ENCODE measurements around the gene CTNNA3. TPM values are rescaled to one million over a fixed set of nuclear protein-coding genes. Genes with fewer than 3 reads are reported as not detected.

The CTNNA3 gene
- total RNA-seq, 2 donors from 2014 or later = 4.8 to 5.3 TPM

DNA sequence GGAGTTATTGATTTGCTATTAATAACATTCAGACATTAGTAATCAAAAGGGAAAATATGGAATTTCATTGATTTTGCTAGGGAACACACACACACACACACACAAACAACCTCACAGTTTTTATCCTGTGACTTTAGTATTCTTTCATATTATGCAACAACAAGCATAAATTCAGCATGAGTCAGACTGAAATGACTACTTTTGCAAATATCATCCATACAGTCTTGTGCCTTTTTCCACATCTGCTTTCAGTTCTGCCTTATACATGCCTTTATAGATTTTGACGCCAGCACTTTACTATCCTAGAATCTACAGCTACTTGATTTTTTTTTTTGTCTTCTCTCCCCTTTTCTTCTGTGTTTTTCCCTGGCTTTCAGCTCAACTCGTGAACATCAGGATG, 1745.9 kb downstream of the CTNNA3 start:
- intact Hi-C loops (cut with DNase I) = loop anchor here in 1 of 2 donors (5.0 kb wide), 1 partner anchor 527 kb away; no protein-coding TSS in a partner anchor
- no peak for DNase-seq (ENCODE audit: low spot score)

DNA sequence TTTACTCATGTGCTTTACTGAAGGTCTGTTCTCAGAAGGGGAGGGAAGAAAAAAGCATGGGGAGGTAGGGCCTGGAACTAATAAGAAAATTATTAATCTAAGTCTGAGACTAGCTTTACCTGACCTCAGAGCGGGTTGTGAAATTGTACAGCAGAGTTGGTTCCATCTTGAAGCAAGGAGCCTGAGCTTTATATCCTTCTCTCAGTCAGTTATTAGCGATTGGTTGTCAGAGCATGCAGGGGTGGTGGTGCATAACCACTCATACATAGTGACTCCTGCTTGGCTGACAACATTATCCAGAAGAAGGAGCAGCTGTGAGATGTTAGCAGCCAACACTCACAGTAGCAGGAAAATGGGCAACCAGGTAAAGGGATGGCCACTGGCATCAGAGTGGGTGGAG, 1746.5 kb downstream of the CTNNA3 start:
- intact Hi-C loops (cut with DNase I) = loop anchor here in 1 of 2 donors (5.0 kb wide), 1 partner anchor 752 kb away; no protein-coding TSS in a partner anchor
- DNase-seq (ENCODE audit: low spot score) = no peak

DNA sequence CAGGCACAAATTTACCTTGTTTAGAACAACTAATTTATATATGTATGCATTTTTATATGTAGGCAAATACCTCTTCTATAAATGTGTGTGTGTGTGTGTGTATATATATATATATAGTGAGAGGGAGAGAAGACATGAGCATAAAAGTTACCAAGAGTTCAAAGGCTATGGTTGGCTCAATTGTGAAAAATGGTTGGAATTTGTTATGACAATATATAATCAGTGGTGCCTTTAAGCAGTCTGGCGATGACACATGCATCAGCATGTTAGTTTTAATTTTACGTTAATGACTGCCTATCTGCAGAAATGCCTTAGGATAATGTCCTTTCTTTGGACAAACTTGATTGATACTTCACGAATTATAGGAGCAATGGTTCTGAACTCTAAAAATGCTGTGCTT, 1750.9 kb downstream of the CTNNA3 start:
- DNase-seq (ENCODE audit: low spot score) = no peak
- intact Hi-C loops (cut with DNase I) = loop anchor here in 1 of 2 donors (5.0 kb wide), 1 partner anchor 748 kb away; no protein-coding TSS in a partner anchor

DNA sequence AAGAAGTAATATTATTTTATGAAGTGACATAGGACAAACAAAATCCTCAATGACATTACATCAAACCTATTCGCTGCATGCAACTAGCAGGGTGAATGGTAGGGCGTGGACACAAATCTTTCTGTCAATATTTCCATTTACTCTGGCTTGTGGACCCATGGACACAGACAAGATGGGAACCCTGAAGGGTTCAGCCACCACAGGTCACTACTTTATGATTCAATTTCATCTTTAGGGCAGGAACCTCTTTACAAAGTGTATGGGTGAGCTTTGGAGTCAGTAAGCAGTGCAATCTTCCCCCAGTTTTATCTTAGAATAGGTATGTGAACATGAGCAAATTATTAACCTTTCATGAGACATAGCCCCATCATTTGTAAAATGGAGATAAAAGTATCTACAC, 1752.5 kb downstream of the CTNNA3 start:
- no peak for DNase-seq (ENCODE audit: low spot score)
- intact Hi-C loops (cut with DNase I) = loop anchor here in 1 of 2 donors (5.0 kb wide), 1 partner anchor 1166 kb away; no protein-coding TSS in a partner anchor

DNA sequence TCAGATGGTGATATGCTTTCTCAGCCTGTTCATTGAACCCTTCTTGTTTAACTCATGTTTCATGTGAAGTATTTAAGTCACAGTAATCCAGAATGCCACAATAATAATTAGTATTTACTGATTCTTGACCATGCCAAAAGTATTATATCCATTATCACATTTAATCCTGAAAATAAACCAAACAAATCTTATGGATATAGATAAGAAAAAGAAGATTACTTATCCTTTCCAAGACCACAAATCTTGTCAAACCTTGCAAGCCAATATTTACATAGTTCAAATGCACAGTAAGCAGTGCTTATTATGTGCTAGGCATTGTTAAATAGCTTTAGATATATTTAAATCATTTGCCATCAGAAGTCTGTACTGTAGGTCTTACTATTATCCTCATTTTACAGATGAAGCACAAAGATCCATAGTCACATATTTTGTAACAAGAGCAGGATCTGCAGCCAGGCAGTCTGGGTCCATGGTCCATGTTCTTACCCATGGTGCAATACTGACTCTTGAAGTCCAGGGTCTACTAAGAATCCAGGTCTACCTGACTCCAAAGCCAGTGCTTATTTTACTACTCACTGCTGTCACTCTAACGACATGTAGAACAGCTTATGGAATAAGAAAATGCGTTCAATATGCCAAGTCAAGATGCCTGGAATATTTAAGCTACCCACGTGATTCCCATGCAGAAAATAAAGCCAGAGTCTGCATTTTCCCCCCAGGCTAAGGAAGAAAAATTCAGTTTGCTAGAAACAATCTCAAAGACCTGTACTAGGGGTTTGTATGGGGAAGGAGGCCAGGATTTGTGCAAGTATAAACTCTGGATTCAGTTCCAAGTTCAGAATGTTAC, 1755.0 kb downstream of the CTNNA3 start:
- intact Hi-C loops (cut with DNase I) = loop anchor here in 1 of 2 donors (5.0 kb wide), 1 partner anchor 1164 kb away; no protein-coding TSS in a partner anchor
- no peak for DNase-seq (ENCODE audit: low spot score)

DNA sequence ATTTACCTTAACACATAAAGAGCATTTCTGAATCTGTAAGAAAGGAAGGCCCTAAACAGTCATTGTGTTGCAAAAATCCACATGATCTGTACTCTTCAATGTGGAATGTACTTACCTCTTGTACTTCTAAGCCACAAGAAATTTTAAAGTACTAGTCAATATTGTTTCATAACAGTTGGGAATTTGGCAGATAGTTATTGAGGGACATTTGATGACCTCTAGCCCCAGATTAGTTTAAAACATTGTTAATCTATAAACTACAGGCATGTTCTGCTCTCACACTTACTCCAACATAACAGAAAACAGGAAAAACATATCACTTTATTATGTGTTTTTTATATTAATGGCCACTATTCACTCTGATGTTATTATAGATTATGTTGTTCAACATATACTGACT, 1755.9 kb downstream of the CTNNA3 start:
- no peak for DNase-seq (ENCODE audit: low spot score)
- intact Hi-C loops (cut with DNase I) = loop anchor here in 1 of 2 donors (5.0 kb wide), 1 partner anchor 1163 kb away; no protein-coding TSS in a partner anchor

DNA sequence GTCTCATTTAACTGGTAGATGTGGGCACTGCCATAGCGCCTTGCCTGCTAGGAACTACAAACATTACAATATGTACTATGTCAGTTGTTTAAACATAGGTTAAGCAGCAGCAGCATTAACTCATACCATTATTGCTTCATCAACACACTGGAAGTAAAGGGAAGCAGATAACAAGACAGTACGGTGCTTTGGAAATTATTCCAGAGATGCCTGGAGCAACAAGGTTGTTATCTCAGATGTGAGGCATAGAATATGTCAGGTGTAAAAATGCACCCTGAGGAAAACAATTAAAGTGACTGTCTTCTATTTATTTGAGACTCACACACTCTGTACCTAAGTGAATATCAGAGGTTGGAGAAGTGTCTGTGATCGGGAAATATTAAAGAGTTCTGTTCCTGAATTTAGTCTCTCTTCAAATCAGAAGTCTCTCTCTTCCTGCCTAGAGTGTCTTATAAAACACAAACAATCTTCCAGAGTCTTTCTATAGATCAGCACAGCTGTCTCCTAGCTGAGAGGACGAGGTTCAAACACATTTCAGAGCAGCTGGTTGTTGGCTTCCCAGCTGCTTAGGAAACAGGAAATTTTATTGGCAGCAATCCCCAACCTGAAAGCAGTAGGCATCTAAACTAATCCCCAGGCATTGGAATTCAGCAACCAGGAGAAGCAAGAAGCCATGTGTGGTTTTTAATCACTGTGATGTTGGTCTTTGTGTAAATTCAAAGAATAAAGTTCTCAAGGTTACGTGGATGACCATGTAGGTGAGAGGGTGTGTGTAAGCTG, 1764.5 kb downstream of the CTNNA3 start:
- intact Hi-C loops (cut with DNase I) = no loop called here
- DNase-seq (ENCODE audit: low spot score) = no peak

DNA sequence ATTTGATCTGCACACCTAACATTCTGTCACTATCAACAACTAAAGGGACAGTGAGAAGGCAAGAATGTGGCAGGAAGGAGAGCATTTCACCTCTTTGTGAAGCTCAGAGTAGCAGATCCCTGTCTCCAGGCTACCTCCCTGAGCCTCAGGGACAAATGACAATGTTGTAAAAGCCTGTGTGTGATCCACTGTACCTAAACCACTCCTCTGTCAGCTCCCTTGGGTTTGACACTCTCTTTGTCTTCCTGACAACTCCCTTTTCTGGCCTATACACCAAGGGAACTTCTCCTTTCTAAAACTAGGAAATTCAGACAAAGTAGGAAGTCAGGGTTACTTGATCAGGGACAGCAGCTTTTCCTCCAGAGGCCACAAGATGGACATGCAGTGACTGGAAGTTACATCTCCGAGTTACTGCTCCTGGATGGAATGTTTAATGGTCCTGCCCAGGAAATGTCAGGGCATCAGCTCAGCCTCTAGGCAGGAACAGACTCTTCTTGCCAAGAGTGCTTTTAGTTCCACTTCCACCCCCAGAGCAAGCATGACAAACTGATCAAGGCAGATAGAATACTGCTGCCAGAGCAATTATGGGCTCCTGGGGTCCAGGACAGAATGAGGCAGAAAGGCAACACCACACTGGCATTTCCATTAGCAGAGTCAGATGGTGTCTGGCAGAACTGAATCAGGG, 1784.7 kb downstream of the CTNNA3 start:
- intact Hi-C loops (cut with DNase I) = no loop called here
- no peak for DNase-seq (ENCODE audit: low spot score)

DNA sequence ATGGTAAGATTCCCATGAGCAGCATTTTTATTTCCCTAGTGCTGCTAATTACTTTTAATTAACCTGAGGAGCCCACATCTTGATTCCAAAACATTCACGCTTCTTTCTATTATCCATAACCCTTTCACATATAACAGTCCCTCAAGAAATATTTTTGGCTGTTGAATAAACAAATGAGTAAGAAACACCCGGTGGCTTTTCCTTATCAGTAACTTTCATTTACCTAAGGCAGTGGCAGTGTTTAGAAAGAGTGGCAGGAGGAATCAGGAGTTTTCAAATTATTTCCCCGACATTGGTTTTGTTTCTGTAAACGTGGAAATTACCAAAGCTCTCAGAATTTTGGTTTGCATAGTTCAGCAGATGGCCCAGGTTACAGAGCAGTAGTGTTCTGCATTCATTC, 1785.8 kb downstream of the CTNNA3 start:
- intact Hi-C loops (cut with DNase I) = no loop called here
- DNase-seq (ENCODE audit: low spot score) = no peak

DNA sequence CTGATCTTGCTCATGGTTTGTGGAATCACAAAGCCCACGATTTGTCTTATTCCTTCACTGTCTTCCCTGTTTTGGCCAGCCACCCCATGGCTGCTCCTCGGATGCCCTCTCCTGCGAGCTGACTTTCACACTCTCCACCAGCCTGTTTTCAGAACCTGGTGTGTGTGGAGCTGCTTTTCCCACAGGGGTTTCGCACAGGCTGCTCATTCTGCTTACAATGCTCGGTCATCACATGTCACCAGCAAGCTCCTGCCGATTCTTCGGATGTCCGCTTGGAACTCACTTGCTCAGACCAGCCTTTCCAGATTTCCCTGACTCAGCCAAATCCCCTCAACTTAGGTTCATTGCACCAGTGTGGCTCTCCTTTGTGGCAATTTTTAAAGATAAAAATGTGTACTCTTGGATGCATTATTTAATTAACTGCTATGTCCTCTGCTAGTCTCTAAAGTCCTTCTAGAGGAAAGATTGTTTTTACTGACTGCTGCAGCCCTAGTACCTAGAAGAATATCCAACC, 1788.7 kb downstream of the CTNNA3 start:
- DNase-seq (ENCODE audit: low spot score) = no peak
- intact Hi-C loops (cut with DNase I) = no loop called here

DNA sequence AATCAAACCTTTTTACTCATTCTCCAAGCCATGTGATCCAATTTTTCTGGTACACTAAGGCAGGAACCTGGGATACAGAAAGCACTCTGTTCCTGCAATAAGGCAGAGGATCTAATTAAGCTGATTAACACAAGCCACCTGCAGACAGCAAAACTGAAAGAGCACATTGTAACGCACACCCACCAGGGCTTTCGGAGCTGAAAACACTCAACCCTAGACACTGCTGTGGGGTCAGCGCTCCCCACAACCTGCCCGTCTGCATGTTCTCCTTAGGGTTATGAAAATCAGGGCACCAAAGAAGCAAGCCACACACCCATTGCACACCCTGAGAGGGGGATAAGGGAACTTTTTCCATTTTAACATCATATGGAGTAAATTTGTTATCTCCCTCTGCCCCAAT, 1792.4 kb downstream of the CTNNA3 start:
- no peak for DNase-seq (ENCODE audit: low spot score)
- intact Hi-C loops (cut with DNase I) = loop anchor here in 1 of 2 donors (5.0 kb wide), 1 partner anchor 1431 kb away; no protein-coding TSS in a partner anchor

DNA sequence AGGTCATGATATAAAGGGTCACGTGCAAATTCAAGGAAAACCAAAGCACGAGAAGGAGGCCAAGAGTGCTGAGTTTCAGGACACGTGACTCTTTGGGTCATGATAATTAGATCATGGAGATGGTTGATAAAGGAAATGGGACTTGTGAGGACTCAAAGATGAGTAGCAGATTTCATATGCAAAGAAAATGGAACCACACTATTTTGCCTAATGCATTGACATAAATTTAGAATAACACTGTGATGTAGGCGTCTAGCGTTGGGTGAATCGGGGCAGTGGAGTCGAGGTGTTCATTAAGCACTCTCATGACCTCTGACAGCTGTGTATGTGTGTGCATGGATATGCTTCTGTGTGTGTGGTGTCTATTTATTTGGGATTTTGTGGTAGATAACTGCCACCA, 1795.7 kb downstream of the CTNNA3 start:
- intact Hi-C loops (cut with DNase I) = loop anchor here in 1 of 2 donors (5.0 kb wide), 1 partner anchor 1428 kb away; no protein-coding TSS in a partner anchor
- DNase-seq (ENCODE audit: low spot score) = no peak

DNA sequence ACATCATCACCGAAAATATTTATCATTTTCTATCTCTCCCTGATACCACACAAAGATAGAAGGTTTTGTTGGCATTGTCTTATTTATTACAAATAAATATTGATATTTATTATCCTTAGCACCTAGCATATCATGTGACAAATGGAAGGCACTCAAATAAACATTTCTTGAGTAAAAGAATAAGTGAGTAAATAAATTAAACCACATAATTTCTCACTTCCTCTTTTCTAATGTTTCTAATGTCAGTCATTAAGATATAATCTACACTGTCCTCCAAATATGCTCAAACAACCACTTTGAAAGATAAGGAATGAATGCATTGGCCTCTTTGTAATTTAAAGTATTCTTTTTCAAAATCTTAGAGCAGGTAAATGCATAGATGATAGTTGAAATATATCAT, 1797.9 kb downstream of the CTNNA3 start:
- no peak for DNase-seq (ENCODE audit: low spot score)
- intact Hi-C loops (cut with DNase I) = no loop called here

DNA sequence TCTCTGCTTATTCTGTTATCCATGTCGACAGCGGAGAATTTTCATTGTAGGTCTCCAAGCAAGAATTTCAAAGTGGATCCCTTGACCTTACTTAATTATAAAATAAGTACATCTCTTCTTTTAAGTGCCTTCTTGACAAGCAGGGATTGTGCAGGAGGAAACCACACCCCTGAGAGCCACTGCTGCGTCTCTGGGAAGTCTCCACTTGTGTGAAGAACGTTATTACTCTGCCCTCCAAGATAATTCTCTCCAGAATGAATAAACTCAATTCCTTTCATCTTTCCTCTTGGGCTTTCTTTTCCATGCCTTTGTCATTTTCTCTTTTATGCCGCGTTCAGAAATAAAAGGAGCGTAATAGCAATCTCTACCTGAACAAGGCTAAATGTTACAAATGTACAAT, 1801.0 kb downstream of the CTNNA3 start:
- intact Hi-C loops (cut with DNase I) = no loop called here
- DNase-seq (ENCODE audit: low spot score) = no peak

DNA sequence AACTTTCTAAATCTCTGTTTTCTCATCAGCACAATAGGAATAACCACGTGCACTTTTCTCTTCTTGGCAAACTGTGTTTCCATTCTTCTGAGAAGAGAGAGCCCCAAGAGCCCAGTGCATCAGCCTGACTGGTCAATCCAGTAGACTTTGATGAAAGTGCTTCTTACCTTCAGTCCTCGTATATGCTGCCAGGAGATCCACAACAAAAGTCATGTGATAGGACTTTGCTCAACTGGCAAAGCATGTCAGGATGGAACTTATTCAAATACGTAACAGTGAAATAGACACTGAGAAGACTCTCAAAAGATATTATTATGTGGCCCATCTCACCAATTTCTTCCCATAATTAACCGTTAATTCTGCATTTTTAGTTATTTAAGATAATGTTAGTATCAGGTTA, 1801.6 kb downstream of the CTNNA3 start:
- DNase-seq (ENCODE audit: low spot score) = no peak
- intact Hi-C loops (cut with DNase I) = no loop called here

DNA sequence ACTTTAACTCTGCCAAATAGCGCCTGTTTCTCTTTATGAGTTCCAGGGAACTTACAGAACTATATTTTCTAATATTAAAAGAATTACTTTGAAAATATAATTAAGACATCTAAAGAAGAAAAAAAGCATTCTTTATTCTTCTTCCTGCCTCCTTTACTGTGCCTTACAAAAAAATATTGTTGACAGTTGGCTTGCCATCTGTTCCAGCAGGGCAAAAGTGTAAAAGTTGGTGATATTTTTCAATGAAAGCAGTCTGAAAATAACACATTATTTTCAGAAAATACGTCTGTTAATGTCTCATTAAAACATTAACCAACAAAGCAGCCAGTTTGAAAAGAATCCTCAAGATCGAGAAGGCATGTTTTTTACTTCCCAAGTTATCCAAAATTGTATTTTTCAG, 1802.3 kb downstream of the CTNNA3 start:
- intact Hi-C loops (cut with DNase I) = no loop called here
- DNase-seq (ENCODE audit: low spot score) = no peak

DNA sequence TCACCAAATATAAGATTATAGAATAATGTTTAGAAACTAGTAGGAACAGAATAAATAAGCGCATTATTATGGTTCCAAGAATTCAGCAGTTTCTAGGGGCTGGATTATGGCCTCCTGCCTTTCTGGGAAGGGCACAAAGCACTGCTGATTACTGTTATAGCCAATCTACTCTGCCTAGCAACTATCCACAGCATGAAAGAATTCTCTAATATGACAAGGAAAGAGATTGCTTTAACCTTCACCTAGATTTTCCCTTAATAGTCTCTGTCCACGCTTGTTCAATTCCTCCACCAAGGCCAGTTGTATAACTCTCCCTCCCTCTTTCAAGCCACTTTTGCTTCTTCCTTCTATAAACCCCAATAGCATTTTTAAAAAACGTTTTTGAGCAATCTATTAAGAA, 1803.7 kb downstream of the CTNNA3 start:
- no peak for DNase-seq (ENCODE audit: low spot score)
- intact Hi-C loops (cut with DNase I) = no loop called here

DNA sequence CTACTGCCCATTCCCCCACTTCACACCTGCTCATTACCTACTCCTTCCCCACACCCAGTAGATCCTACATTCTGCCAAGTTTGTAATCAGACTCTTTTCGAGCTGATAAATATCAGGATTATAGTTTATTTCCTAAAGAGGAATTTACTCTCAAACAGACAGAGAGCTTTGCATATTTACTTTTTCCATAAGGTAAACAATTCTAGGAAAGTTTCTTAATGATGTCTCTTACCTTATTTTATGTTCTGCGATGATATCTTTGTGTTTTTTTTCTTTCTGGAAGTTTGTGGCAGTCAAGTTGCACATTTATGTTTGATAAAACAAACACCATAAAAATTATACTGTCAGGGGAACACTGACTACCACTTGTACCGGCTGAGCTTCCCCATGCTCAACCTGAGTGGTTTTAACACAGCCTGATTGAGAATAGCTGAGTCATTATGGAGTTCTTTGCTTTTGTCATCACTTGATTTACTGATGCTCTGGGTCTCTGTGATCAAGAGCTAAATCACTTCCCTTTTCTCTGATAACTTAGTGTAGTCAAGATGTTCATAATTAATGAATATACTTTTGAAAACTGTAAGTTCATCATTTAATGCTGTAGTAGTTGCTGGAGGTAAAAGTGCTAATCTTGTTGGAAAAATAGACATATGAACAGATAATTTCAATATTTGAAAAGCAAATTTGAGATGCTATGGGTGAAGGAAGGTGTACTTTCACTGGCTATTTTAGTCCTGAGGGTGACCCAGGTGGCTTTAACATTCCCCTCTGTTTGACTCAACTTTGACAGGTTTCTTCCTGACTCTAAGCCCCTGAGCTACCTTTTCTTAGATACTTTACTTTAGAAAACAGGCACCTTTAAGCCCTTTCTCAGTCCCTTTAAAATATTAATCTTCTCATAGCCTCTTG, 1804.7 kb downstream of the CTNNA3 start:
- intact Hi-C loops (cut with DNase I) = no loop called here
- DNase-seq (ENCODE audit: low spot score) = no peak

All from posterior vena cava (tissue), 2 donors.